ENCODE data around the gene FURIN. TPM values are rescaled to one million over a fixed set of nuclear protein-coding genes. Genes with fewer than 3 reads are reported as not detected.

Gene FURIN
- polyA plus RNA-seq, 1 of the 3 experiments (the other 2 are of a cell fraction): 40.8 TPM

GRCh38 chr15:90857883-90858443 is 10.4 kb upstream of the FURIN start:
- H3K9ac ChIP-seq: no peak overlapping the region
- no peaks in the 10 kb centered on the region for H3K9me2 ChIP-seq
- H3K79me2 ChIP-seq (ENCODE audit: insufficient read depth): no peaks in the 10 kb centered on the region
- H3K4me1 ChIP-seq (ENCODE audit: control insufficient read depth in 1 of 2, insufficient read depth in 2 of 2, low read depth in 1 of 2, low read length in 1 of 2): no peaks in the 10 kb centered on the region
- H4K20me1 ChIP-seq (ENCODE audit: insufficient read depth): no peaks in the 10 kb centered on the region
- no peak for DNase-seq
- H3F3A ChIP-seq (replicated peaks; ENCODE audit: insufficient read depth): no peaks in the 10 kb centered on the region
- H3K27ac ChIP-seq (ENCODE audit: low read depth in 2 of 2, low read length in 1 of 2): no peak overlapping the region
- ChIA-PET CTCF (interaction anchor here (1.5 kb wide), 1 partner anchor 28 kb away, joined by 8 read pairs; no protein-coding TSS in a partner anchor), POLR2A (no interaction called here)
- no peaks in the 10 kb centered on the region for H3K36me3 ChIP-seq (replicated peaks in 1 of 2; ENCODE audit: control insufficient read depth in 1 of 2, insufficient read depth in 2 of 2, low read length in 1 of 2)
- TF ChIP-seq PBX3 (IDR thresholded peaks at IDR 0.05) (no peak), SMC3 (IDR thresholded peaks at IDR 0.05; ENCODE audit: low read depth, low read length) (no peak), RFX5 (IDR thresholded peaks at IDR 0.05; ENCODE audit: low read length) (no peak), FOXM1 (IDR thresholded peaks at IDR 0.05; ENCODE audit: low read depth) (no peak), NFIC (IDR thresholded peaks at IDR 0.05; ENCODE audit: borderline replicate concordance) (no peak), IRF3 (IDR thresholded peaks at IDR 0.05; ENCODE audit: low read depth, low read length) (no peak), RXRA (IDR thresholded peaks at IDR 0.05; ENCODE audit: borderline replicate concordance, low read depth) (no peak), FOXJ3 (CRISPR knock-in tag; IDR thresholded peaks at IDR 0.05) (no peak), GABPA (IDR thresholded peaks at IDR 0.05; ENCODE audit: low read depth) (no peak)
- TF ChIP-seq, protein P1, sequence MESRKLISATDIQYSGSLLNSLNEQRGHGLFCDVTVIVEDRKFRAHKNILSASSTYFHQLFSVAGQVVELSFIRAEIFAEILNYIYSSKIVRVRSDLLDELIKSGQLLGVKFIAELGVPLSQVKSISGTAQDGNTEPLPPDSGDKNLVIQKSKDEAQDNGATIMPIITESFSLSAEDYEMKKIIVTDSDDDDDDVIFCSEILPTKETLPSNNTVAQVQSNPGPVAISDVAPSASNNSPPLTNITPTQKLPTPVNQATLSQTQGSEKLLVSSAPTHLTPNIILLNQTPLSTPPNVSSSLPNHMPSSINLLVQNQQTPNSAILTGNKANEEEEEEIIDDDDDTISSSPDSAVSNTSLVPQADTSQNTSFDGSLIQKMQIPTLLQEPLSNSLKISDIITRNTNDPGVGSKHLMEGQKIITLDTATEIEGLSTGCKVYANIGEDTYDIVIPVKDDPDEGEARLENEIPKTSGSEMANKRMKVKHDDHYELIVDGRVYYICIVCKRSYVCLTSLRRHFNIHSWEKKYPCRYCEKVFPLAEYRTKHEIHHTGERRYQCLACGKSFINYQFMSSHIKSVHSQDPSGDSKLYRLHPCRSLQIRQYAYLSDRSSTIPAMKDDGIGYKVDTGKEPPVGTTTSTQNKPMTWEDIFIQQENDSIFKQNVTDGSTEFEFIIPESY (IDR thresholded peaks at IDR 0.05; ENCODE audit: borderline replicate concordance, low read depth): no peak
- TF ChIP-seq, protein P2, sequence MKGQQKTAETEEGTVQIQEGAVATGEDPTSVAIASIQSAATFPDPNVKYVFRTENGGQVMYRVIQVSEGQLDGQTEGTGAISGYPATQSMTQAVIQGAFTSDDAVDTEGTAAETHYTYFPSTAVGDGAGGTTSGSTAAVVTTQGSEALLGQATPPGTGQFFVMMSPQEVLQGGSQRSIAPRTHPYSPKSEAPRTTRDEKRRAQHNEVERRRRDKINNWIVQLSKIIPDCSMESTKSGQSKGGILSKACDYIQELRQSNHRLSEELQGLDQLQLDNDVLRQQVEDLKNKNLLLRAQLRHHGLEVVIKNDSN (IDR thresholded peaks at IDR 0.05; ENCODE audit: borderline replicate concordance, low read depth): no peak
- H3K9me3 ChIP-seq: no peaks in the 10 kb centered on the region
- H3K27me3 ChIP-seq (ENCODE audit: insufficient read depth): no peaks in the 10 kb centered on the region
- no peak overlapping the region for H2AFZ ChIP-seq (ENCODE audit: low read depth)
- 94% methylated on average over 8 of the region's 8 CpGs for WGBS (ENCODE audit: low lambda C conversion rate)
- no peak overlapping the region for H3K4me3 ChIP-seq (ENCODE audit: low read depth in 2 of 2, low read length in 1 of 2)
- H3K4me2 ChIP-seq: no peak overlapping the region
